IPS DF 19.7 (cell line): ENCODE measurements around the gene IFNL3.
"Not testable (repeated sequence)": the region's sequence is repeated elsewhere in the genome, so short reads cannot be mapped to it uniquely, and the experiment has no call there.

Source experiments
- DNase-seq: peaks from one replicate; pipeline ENCODE4 v3.0.0-alpha.2; 2013; ENCODE audit warnings: low read depth, low spot score

IFNL3 gene

GRCh38 chr19:39218230-39219007 lies 26.4 kb downstream of the IFNL3 start:
- DNase-seq: no peak

- no peak for DNase-seq
These were observed 27.7 kb downstream of the IFNL3 start for GRCh38 chr19:39217094-39217493.

- not testable (repeated sequence) for DNase-seq
These were observed 29.5 kb downstream of the IFNL3 start for GRCh38 chr19:39215323-39215722.

- no peak for DNase-seq
These were observed 32.4 kb downstream of the IFNL3 start for GRCh38 chr19:39212375-39212742.

GRCh38 chr19:39211731-39212374 lies 33.0 kb downstream of the IFNL3 start:
- DNase-seq: no peak

- DNase-seq: no peak
These were observed 35.6 kb downstream of the IFNL3 start for GRCh38 chr19:39209196-39209595.

GRCh38 chr19:39208175-39208795 lies 36.5 kb downstream of the IFNL3 start:
- no peak for DNase-seq

GRCh38 chr19:39207293-39207836 lies 37.4 kb downstream of the IFNL3 start:
- no peak for DNase-seq

GRCh38 chr19:39206122-39206521 lies 38.7 kb downstream of the IFNL3 start:
- no peak for DNase-seq

GRCh38 chr19:39205449-39205764 lies 39.4 kb downstream of the IFNL3 start:
- no peak for DNase-seq

GRCh38 chr19:39203372-39204341 lies 41.1 kb downstream of the IFNL3 start, which contains the start of gene SYCN:
SYCN (minus strand) TSS chr19:39204263; CDS start chr19:39204254, 9 bp downstream.
- DNase-seq: no peak

GRCh38 chr19:39202998-39203355 lies 41.8 kb downstream of the IFNL3 start:
- DNase-seq: no peak

- no peak for DNase-seq
These were observed 44.0 kb downstream of the IFNL3 start for GRCh38 chr19:39200803-39201115.

GRCh38 chr19:39200066-39200802 lies 44.6 kb downstream of the IFNL3 start:
- DNase-seq: no peak

- no peak for DNase-seq
These were observed 45.8 kb downstream of the IFNL3 start for GRCh38 chr19:39199025-39199424.

- DNase-seq: no peak
These were observed 47.0 kb downstream of the IFNL3 start for GRCh38 chr19:39197808-39198207.

- no peak for DNase-seq
These were observed 47.8 kb downstream of the IFNL3 start, which contains the start of gene NCCRP1 for GRCh38 chr19:39196860-39197562. NCCRP1 (plus strand) TSS chr19:39196964; CDS start chr19:39196983, 19 bp downstream.

GRCh38 chr19:39196320-39196719 lies 48.5 kb downstream of the IFNL3 start:
- DNase-seq: no peak

GRCh38 chr19:39195755-39196154 lies 49.1 kb downstream of the IFNL3 start:
- no peak for DNase-seq

- DNase-seq: no peak
These were observed 49.8 kb downstream of the IFNL3 start for GRCh38 chr19:39194832-39195542.
